ENCODE measurements around the gene CCL1. TPM values are rescaled to one million over a fixed set of nuclear protein-coding genes. Genes with fewer than 3 reads are reported as not detected.

The CCL1 gene
- total RNA-seq, 1 experiment from 2014 or later: not detected

- CTCF ChIA-PET: no interaction called here
- POLR2A ChIA-PET: no interaction called here
- Histone ChIP-seq H3K9me3 (ENCODE audit: control insufficient read depth, insufficient read depth, low read depth, low read length) (no peaks in the 10 kb centered on the region), H3K4me3 (ENCODE audit: low read depth in 2 of 2, low read length in 2 of 2) (no peak overlapping the region), H3K27me3 (ENCODE audit: control insufficient read depth, insufficient read depth, low read length) (0 out of 2 replicates have a peak, but pooled peaks cover 4% of the 10 kb centered on the region), H3K27ac (ENCODE audit: low read length) (no peak overlapping the region), H3K4me1 (ENCODE audit: control insufficient read depth, insufficient read depth, low read length) (no peaks in the 10 kb centered on the region), H3K36me3 (ENCODE audit: control insufficient read depth, insufficient read depth, low read length) (no peaks in the 10 kb centered on the region)
- intact Hi-C loops (cut with micrococcal nuclease; ENCODE audit: unreplicated experiment): no loop called here
- no TSS peak for BruUV-seq (replicated peaks)
- TF ChIP-seq SIN3A (IDR thresholded peaks at IDR 0.05; ENCODE audit: borderline replicate concordance, insufficient read depth, low read depth, low read length) (no peak), CTCF (IDR thresholded peaks at IDR 0.05) (no peak), TCF7L2 (IDR thresholded peaks at IDR 0.05; ENCODE audit: low read depth, low read length) (no peak), REST (IDR thresholded peaks at IDR 0.05; ENCODE audit: insufficient read depth in 1 of 2, low read depth in 2 of 2, low read length in 1 of 2) (no peak), POLR2AphosphoS5 (IDR thresholded peaks at IDR 0.05; ENCODE audit: low read depth, low read length) (no peak)
- DNase-seq (ENCODE audit: low read depth, low spot score): no peak
- in situ Hi-C loops (cut with HindIII; ENCODE audit: low pct_unique_long_range_greater_than_20kb, low sequenced_read_pairs): no loop called here
- ATAC-seq: no peak
Measured at GRCh38 chr17:34411646-34412421, 48.8 kb upstream of the CCL1 start.

GRCh38 chr17:34409352-34409751, 46.3 kb upstream of the CCL1 start:
- no peaks in the 10 kb centered on the region for H3K36me3 ChIP-seq (ENCODE audit: control insufficient read depth, insufficient read depth, low read length)
- no peak overlapping the region for H3K27ac ChIP-seq (ENCODE audit: low read length)
- ATAC-seq (no peak), DNase-seq (ENCODE audit: low read depth, low spot score) (no peak)
- 0 out of 2 replicates have a peak, but pooled peaks cover 4% of the 10 kb centered on the region for H3K27me3 ChIP-seq (ENCODE audit: control insufficient read depth, insufficient read depth, low read length)
- no peaks in the 10 kb centered on the region for H3K9me3 ChIP-seq (ENCODE audit: control insufficient read depth, insufficient read depth, low read depth, low read length)
- intact Hi-C loops (cut with micrococcal nuclease; ENCODE audit: unreplicated experiment) (no loop called here), in situ Hi-C loops (cut with HindIII; ENCODE audit: low pct_unique_long_range_greater_than_20kb, low sequenced_read_pairs) (no loop called here)
- BruUV-seq (replicated peaks): no TSS peak
- H3K4me3 ChIP-seq (ENCODE audit: low read depth in 2 of 2, low read length in 2 of 2): no peak overlapping the region
- POLR2A ChIA-PET: no interaction called here
- TF ChIP-seq SIN3A (IDR thresholded peaks at IDR 0.05; ENCODE audit: borderline replicate concordance, insufficient read depth, low read depth, low read length) (no peak), TCF7L2 (IDR thresholded peaks at IDR 0.05; ENCODE audit: low read depth, low read length) (no peak), POLR2AphosphoS5 (IDR thresholded peaks at IDR 0.05; ENCODE audit: low read depth, low read length) (no peak), CTCF (IDR thresholded peaks at IDR 0.05) (no peak), REST (IDR thresholded peaks at IDR 0.05; ENCODE audit: insufficient read depth in 1 of 2, low read depth in 2 of 2, low read length in 1 of 2) (no peak)
- CTCF ChIA-PET: no interaction called here
- H3K4me1 ChIP-seq (ENCODE audit: control insufficient read depth, insufficient read depth, low read length): no peaks in the 10 kb centered on the region
